GM21528 (cell line): ENCODE measurements around the gene AP3S2.
A peak's percentile ranks its signal among the peaks of the same experiment; 100 is the strongest.
"Not testable (repeated sequence)": the region's sequence is repeated elsewhere in the genome, so short reads cannot be mapped to it uniquely, and the experiment has no call there.

ENCODE experiments used
- ATAC-seq: cut with Tn5 transposase; IDR thresholded peaks from one replicate; pipeline ENCODE4 v1.9.1; 2021; ENCODE audit warnings: mild to moderate bottlenecking, moderate library complexity; ENCODE audit not compliant: unreplicated experiment, low FRiP score

Gene AP3S2

GRCh38 chr15:89893696-89894447 lies at the start of gene AP3S2:
AP3S2 (minus strand) TSS chr15:89893994; CDS start chr15:89893949, 45 bp downstream.
- peak; percentile 95 for ATAC-seq

DNA sequence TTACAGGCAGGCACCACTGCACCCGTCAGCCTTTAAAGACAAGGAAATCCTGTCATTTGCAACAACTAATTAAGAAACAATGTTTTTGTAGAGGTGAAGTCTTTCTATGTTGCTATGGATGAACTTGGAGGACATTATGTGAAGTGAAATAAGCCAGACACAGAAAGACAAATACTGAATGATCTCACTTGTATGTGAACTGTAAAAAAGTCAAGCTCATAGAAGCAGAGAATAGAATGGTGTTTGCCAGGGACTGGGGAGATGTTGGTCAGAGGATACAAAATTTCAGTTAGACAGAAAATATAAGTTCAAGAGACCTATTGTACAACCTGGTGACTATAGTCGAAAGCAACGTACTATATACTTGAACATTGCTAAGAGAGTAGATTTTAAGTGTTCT lies 46.1 kb upstream of the AP3S2 start:
- no peak for ATAC-seq

- not testable (repeated sequence) for ATAC-seq
Observed at GRCh38 chr15:89939377-89939776, 45.6 kb upstream of the AP3S2 start.

GRCh38 chr15:89937365-89938350 lies 43.9 kb upstream of the AP3S2 start:
- no peak for ATAC-seq

- no peak for ATAC-seq
Observed at GRCh38 chr15:89936786-89937265, 43.0 kb upstream of the AP3S2 start.

DNA sequence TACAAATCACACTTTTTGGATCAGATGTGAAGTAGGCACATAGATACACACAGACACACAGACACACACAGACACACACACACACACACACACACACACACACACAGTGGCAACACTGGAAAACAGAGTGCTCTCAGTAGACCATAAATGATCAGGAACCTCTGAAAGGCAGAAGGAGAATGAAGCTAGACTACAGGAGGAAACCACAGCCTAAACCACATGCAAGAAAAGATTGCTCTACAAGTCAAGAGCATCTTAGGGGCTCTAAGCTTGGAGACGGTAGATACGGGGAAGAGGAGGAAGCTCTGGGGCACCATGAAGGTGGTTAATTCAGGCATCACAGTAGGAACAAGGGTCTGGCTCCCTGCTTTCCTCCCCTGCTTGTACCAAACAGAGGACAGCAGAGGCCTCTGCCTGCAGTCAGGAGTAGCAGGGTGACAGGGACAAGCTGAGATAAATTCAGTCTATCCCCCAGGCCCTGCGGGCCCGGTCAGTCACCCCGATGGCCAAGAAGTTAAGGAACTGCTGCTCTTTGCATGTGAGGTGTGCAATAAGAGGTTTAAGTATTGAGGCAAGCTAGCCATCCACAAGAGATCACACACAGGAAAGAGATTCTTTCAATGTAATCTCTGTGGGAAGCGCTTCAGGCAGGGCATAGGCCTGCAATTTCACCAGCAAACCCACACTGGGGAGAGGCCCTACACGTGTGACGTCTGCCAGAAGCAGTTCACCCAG lies 42.4 kb upstream of the AP3S2 start:
- no peak for ATAC-seq

GRCh38 chr15:89932880-89933279 lies 39.1 kb upstream of the AP3S2 start:
- no peak for ATAC-seq

GRCh38 chr15:89928421-89928820 lies 34.6 kb upstream of the AP3S2 start:
- ATAC-seq: no peak

DNA sequence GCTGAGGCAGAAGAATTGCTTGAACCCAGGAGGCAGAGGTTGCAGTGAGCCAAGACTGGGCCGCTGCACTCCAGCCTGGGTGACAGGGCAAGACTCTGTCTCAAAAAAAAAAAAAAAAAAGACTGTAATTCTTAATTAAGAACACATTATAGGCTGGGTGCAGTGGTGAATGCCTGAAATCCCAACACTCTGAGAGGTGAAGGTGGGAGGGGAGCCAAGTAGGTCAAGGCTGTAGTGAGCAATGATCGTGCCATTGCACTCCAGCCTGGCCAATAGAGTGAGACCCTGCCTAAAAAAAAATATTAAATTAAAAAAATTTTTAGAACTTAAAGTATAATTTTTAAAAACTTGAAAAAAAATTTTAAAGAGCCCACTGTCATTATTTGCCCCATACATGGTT lies 32.4 kb upstream of the AP3S2 start:
- no peak for ATAC-seq

GRCh38 chr15:89917442-89918101 lies 23.8 kb upstream of the AP3S2 start:
- no peak for ATAC-seq

DNA sequence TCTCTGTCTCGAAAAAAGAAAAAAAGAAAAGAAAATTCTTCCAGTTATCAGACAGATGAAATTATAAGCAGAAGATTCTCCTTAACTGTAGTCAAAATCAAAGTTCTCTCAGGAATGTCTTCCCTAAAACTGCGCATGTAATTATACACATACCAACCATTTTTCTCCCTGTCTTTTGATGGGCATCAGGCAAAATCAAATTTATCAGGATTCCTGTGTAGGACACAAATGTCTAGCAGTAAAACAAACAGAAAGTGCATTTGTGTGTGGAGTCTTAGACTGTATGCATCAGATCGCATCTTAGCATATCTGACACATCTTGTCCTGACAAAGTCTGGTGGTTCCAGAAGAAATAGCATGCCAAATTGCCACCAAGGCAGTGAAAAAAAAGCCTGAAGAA lies 22.9 kb upstream of the AP3S2 start:
- no peak for ATAC-seq

DNA sequence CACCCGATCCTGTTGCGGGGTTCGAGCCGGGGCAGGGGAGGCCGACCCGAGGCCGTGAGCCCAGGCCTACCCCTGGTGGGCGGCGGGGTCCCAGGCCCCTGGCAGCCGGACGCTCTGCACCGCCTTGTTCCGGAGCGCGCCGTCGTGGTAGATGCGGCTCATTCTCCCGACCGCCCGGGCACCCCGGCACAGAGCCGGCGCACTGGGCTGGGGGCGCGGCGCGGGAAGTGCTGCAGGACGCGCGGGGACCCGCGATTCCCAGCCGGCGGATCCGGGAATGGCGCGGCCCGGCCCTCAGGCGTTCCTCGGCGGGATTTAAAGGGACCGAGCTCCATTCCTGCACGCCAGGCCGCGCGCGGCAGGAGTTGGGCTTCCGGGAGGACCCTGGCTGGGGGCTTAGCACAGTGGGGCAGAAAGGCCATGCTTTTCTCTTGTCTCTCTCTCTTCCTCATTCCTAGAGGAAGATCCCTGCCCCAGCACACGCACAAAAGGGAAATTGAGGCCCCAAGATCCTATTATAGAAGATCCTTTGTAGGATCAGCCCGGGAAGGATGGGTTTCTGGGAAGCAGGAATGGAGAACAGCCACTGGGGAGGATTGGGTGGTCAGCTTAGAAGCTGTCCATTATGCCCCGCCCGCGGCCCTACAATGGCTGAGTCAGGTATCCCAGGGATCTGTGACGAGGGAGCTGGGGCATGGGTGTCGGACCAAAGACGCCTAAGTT lies 19.0 kb upstream of the AP3S2 start, which contains the start of gene ARPIN:
Gene ARPIN (minus strand): TSS at position 279 of the 723 bp plus-strand sequence. CDS start 117 bp downstream, at position 162.
- no peak for ATAC-seq

DNA sequence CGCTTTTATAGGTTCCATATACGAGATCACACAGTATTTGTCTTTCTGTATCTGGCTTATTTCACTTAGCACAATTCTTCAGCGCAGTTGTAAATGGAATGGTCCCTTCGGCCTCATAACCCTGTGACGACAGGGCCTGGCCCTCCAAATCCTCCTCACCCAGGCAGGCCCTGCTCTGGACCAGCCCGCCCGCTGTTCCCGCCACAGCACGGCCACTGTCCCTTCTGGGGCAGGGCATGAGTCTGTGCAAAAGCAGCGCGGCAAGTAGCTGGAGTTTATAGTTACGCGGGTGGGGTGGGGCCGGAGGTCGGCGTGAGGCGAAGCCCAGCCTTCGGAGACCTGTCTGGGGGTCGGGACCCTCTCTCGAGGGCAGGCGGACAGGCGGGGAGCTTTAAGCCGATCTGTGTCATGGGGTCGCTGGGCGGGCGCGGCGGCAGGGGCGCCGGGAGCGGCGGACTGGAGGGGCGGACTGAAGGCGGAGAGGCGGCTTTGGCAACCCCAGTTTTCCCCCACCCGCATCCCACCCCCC lies 18.4 kb upstream of the AP3S2 start:
- ATAC-seq: no peak

- no peak for ATAC-seq
Observed at GRCh38 chr15:89910891-89911626, 17.3 kb upstream of the AP3S2 start.

DNA sequence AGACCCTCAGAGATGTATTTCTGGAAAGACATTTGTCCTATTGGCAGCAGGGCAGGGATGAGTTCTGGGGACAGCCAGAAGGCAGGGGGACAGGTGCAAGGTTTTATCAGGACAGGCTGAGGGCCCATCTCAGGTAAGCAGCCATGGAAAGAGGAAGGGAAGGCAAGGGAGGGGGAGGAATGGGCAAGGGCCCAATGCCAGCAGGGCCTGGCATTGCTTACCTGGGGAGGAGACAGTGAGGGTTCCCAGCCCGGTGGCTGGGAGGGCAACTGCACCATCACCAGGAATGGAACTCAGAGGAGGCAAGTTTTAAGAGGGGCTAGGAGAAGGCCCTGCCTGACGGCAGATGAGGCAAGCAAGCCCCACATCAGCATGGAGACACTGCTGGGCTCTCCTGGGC lies 15.8 kb upstream of the AP3S2 start:
- ATAC-seq: no peak

- no peak for ATAC-seq
Observed at GRCh38 chr15:89908226-89908625, 14.4 kb upstream of the AP3S2 start.

GRCh38 chr15:89907289-89907688 lies 13.5 kb upstream of the AP3S2 start:
- no peak for ATAC-seq

DNA sequence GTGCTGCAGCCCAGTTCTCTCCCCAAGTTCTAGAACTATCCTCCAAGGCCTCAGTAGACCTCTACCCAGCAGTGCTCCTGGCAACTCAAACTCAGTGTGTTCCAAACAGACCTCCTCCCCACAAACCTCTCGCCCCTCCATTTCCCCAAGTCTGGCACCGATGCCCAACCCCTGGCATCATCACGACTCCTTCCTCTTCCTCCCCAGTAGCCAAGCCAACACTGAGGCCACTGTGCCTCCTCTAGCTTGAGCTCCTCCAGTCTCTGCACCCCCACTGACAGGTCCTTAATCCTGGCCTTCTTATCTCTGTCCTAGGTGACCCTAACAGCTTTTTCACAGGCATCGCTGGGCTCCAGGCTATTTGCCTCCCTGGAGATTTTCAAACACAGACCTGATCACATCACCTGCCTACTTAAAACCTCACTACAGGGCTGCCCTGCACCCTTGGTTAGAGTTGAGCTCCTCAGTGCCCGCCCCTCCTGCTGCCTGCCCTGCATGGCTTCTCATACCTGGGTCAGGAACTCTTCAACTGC lies 12.1 kb upstream of the AP3S2 start:
- no peak for ATAC-seq
